ENCODE data around the gene SLC12A4. TPM values are rescaled to one million over a fixed set of nuclear protein-coding genes. Genes with fewer than 3 reads are reported as not detected.

SLC12A4 gene
- total and polyA plus RNA-seq, 2 experiments from 2014 or later = 36.5 to 49.2 TPM

DNA sequence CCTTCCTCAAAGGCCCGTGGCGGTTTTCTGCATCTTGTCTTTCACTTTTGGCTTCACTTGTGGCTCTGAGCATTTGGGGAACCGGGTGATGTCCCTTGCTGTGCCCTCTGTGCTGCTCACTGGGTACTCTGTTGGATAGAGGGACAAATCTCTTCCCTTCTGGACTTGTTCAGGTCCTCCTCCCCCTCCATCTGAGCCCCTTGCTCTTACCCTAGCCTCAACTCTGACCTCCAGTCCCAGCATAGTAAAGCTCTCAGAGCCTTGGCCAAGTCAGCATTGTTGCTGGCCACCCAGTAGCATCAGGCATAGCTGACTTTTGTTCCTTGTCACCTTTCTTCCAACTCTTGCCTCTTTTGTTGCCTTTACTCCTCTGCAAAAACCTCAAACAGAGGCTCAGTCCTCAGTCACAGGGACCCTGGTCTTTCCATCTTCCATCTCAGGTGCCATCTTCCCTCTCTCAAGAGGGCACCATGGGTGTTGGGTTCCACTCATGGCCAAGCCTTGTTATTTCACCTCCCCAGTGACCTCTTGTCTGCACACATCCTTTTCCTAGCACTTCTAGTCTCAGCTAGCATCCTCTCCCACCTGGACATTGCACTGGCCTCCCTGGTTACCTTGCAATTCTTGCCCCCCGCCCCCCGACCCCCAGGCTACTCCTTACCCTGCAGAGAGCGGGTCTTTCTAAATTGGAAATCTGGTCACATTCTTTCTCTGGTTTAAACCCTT lies 31.4 kb downstream of the SLC12A4 start:
- peak overlapping the region; percentile 73 for H3K4me3 ChIP-seq
- H3K9me3 ChIP-seq (ENCODE audit: low read depth) = no peaks in the 10 kb centered on the region
- no peaks in the 10 kb centered on the region for H3K27me3 ChIP-seq
- no peak overlapping the region for H3K27ac ChIP-seq
- TF ChIP-seq, protein P1, sequence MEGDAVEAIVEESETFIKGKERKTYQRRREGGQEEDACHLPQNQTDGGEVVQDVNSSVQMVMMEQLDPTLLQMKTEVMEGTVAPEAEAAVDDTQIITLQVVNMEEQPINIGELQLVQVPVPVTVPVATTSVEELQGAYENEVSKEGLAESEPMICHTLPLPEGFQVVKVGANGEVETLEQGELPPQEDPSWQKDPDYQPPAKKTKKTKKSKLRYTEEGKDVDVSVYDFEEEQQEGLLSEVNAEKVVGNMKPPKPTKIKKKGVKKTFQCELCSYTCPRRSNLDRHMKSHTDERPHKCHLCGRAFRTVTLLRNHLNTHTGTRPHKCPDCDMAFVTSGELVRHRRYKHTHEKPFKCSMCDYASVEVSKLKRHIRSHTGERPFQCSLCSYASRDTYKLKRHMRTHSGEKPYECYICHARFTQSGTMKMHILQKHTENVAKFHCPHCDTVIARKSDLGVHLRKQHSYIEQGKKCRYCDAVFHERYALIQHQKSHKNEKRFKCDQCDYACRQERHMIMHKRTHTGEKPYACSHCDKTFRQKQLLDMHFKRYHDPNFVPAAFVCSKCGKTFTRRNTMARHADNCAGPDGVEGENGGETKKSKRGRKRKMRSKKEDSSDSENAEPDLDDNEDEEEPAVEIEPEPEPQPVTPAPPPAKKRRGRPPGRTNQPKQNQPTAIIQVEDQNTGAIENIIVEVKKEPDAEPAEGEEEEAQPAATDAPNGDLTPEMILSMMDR (IDR thresholded peaks at IDR 0.05; ENCODE audit: low read depth, low read length) = no peak
- no peak for DNase-seq (ENCODE audit: low read depth in 1 of 2, low spot score in 1 of 2)
- H3K4me1 ChIP-seq (ENCODE audit: low read depth) = peaks cover 9% of the 10 kb centered on the region
- no peaks in the 10 kb centered on the region for H3K36me3 ChIP-seq

DNA sequence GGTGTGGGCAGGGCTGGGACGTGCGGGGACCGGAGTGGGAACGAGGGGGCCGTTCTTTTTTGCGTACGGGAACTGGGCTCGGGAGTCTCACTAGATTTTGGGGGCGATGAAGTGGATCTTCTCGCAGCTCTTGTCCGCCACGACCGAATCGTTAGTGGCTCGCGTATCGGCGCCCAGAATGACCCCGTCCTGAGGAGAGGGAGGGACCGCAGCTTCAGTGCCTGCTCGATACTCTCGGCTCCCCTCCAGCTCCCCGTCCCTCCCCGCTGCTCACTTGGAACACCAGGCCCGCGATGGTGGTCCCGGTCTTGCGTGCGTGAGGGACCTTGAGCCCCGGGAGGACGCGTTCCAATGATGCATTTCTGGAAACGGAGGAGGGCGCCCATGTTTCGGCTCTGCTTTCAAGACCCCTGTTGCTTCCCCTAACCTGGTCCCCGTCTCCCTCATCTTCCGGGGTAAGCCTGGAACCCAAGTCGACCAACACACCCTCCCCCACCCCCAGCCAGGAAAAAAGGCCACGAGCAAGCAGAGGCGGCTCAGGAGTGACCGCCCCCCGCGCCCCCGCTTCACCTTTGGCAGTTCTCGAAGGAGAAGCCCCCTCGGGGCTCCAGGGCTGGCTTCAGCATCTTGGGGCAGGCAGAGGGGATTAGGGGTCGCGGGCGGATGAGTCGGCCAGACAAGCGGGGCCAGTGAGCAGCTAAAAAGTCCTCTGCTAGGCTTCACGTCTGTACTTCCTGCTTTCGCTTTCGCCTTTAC lies 32.1 kb downstream of the SLC12A4 start, which contains the start of gene PSMB10:
PSMB10 (minus strand) TSS at position 727 of the 756 bp plus-strand sequence; CDS start at position 626, 101 bp downstream.
- Histone ChIP-seq H3K27ac (no peak within 1 kb of the TSS), H3K36me3 (no peaks in the 10 kb centered on the region), H3K4me3 (peak within 1 kb of the TSS; percentile 73), H3K4me1 (ENCODE audit: low read depth) (peaks cover 9% of the 10 kb centered on the region), H3K9me3 (ENCODE audit: low read depth) (no peaks in the 10 kb centered on the region), H3K27me3 (no peaks in the 10 kb centered on the region)
- TF ChIP-seq, protein P1 (IDR thresholded peaks at IDR 0.05; ENCODE audit: low read depth, low read length) = no peak
- DNase-seq (ENCODE audit: low read depth in 1 of 2, low spot score in 1 of 2) = peak; percentile 55 to 66

DNA sequence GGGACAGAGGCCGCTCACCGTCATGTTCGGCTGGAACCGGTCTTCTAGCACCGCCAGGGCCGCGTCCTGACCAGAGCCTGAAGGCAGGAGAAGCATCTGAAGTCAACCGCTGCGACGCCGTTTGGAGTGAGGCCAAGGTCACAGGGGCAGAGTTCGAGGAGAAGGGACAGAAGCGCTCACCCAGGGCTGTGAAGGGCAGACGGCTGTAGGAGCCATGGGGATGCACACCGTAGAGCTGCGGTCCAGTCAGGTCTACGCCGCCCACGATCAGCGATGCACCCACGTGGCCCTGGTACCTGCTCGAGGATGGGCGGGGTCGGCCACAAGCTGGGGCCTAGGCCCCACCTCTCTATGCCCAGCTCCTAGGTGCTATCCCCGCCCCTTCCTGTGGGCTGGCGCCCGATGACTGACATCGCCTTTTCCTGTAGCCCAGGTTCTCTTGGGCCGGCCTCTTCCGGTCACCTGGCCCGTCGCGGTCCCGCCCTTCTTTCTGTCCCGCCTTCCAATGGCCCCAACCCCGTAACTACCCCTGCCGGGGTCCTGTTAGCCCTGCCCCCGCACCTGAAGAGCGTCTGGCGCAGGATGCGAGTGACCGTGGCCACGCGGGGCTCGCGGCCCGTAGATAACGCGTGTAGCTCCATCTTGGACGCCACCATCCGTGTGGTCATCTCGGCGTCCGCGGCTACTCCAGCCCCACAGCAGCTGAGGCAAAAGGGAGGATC lies 32.9 kb downstream of the SLC12A4 start:
- peak; percentile 94 to 96 for DNase-seq (ENCODE audit: low read depth in 1 of 2, low spot score in 1 of 2)
- Histone ChIP-seq H3K27ac (no peak overlapping the region), H3K4me1 (ENCODE audit: low read depth) (peaks cover 9% of the 10 kb centered on the region)

DNA sequence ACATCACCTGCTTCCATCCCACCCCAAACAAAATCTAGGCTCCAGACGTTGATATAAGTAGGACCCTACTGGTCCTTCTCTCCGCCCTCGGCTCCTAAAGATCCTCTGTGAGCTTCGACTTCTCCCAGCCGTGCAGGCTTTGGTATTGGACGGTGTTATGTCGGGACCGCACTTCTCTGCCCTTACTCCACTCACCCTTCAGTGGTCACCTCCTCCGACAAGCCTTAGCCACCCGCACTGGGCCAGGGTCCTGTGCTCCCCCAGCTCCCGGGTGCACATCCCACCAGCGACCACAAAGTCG lies 33.4 kb downstream of the SLC12A4 start:
- H3K27me3 ChIP-seq = no peaks in the 10 kb centered on the region
- no peak overlapping the region for H3K27ac ChIP-seq
- peak in 1 of 2 donors; percentile 24 for DNase-seq (ENCODE audit: low read depth in 1 of 2, low spot score in 1 of 2)

More for the DNA sequence above, 32.9 kb downstream of the SLC12A4 start:
- peak overlapping the region; percentile 73 for H3K4me3 ChIP-seq
- H3K9me3 ChIP-seq (ENCODE audit: low read depth) = no peaks in the 10 kb centered on the region
- H3K36me3 ChIP-seq = no peaks in the 10 kb centered on the region
- TF ChIP-seq, protein P1 (IDR thresholded peaks at IDR 0.05; ENCODE audit: low read depth, low read length) = no peak
- no peaks in the 10 kb centered on the region for H3K27me3 ChIP-seq

More for the DNA sequence above, 33.4 kb downstream of the SLC12A4 start:
- TF ChIP-seq, protein P1 (IDR thresholded peaks at IDR 0.05; ENCODE audit: low read depth, low read length) = no peak
- H3K9me3 ChIP-seq (ENCODE audit: low read depth) = no peaks in the 10 kb centered on the region
- H3K36me3 ChIP-seq = no peaks in the 10 kb centered on the region
- H3K4me1 ChIP-seq (ENCODE audit: low read depth) = peaks cover 9% of the 10 kb centered on the region
- peak overlapping the region; percentile 73 for H3K4me3 ChIP-seq
